Type B pancreatic cell (in vitro differentiated cells): ENCODE measurements around the gene IFT80. TPM values are rescaled to one million over a fixed set of nuclear protein-coding genes. Genes with fewer than 3 reads are reported as not detected.

ENCODE experiments used
- DNase-seq: peaks from one replicate; pipeline ENCODE4 v3.0.0; 2021; ENCODE audit warnings: mixed read lengths; ENCODE audit not compliant: unreplicated experiment; ENCODE audit errors: extremely low spot score
- H3K27ac Mint-ChIP-seq: 2 replicates; pipeline ENCODE4 v1.8.0; 2021; ENCODE audit warnings: mild to moderate bottlenecking, mixed read lengths
- H3K27me3 Mint-ChIP-seq: 2 replicates; pipeline ENCODE4 v1.8.0; 2021; ENCODE audit warnings: mixed read lengths
- H3K36me3 Mint-ChIP-seq: 2 replicates; pipeline ENCODE4 v1.8.0; 2021; ENCODE audit warnings: mixed read lengths
- H3K4me1 Mint-ChIP-seq: one replicate; pipeline ENCODE4 v1.8.0; 2021; ENCODE audit warnings: mixed read lengths; ENCODE audit not compliant: unreplicated experiment
- H3K4me3 Mint-ChIP-seq: 2 replicates; pipeline ENCODE4 v1.8.0; 2021; ENCODE audit warnings: mild to moderate bottlenecking, mixed read lengths
- H3K9me3 Mint-ChIP-seq: 2 replicates; pipeline ENCODE4 v1.8.0; 2021; ENCODE audit warnings: mixed read lengths
- CTCF ChIP-seq: fragments of 200-600 bp; sonication (generic); conservative IDR thresholded peaks from 2 replicates; pipeline ENCODE4 v1.5.0; 2021; ENCODE audit warnings: antibody characterized with exemption, mild to moderate bottlenecking
- total RNA-seq: library from RNA; stranded (reverse); gene quantifications from 2 replicates; pipeline ENCODE4 v1.2.1, GENCODE V29; 2021; ENCODE audit warnings: low replicate concordance

The IFT80 gene
- total RNA-seq, 1 donor from 2014 or later, result 40.8 TPM

- peak; percentile 46 for TF ChIP-seq CTCF
- H3K9me3 Mint-ChIP-seq, result no peaks in the 10 kb centered on the region
- H3K36me3 Mint-ChIP-seq, result no peaks in the 10 kb centered on the region
- peaks cover 21% of the 10 kb centered on the region for H3K4me1 Mint-ChIP-seq
- peaks cover 7% of the 10 kb centered on the region for H3K27me3 Mint-ChIP-seq
- H3K27ac Mint-ChIP-seq, result peak overlapping the region; percentile 99
- no peak for DNase-seq
- peak overlapping the region; percentile 99 for H3K4me3 Mint-ChIP-seq
Observed at GRCh38 chr3:160398820-160399124, 253 bp downstream of the IFT80 start.

- no peak for DNase-seq
- H3K4me3 Mint-ChIP-seq, result no peak overlapping the region
- no peaks in the 10 kb centered on the region for H3K9me3 Mint-ChIP-seq
Observed at GRCh38 chr3:160395297-160395696, 3.7 kb downstream of the IFT80 start.

GRCh38 chr3:160394009-160394392, 5.0 kb downstream of the IFT80 start:
- no peaks in the 10 kb centered on the region for H3K27me3 Mint-ChIP-seq
- H3K9me3 Mint-ChIP-seq, result no peaks in the 10 kb centered on the region
- no peak overlapping the region for H3K4me3 Mint-ChIP-seq
- DNase-seq, result no peak
- no peak overlapping the region for H3K27ac Mint-ChIP-seq
- H3K36me3 Mint-ChIP-seq, result peaks cover 4% of the 10 kb centered on the region
- no peak for TF ChIP-seq CTCF
- peaks cover 2% of the 10 kb centered on the region for H3K4me1 Mint-ChIP-seq

More at GRCh38 chr3:160395297-160395696, 3.7 kb downstream of the IFT80 start:
- H3K4me1 Mint-ChIP-seq, result peaks cover 5% of the 10 kb centered on the region
- H3K27me3 Mint-ChIP-seq, result peaks cover 4% of the 10 kb centered on the region
- no peak overlapping the region for H3K27ac Mint-ChIP-seq
- peaks cover 4% of the 10 kb centered on the region for H3K36me3 Mint-ChIP-seq
- no peak for TF ChIP-seq CTCF

GRCh38 chr3:160393346-160394008, 5.5 kb downstream of the IFT80 start:
- Mint-ChIP-seq H3K27me3 (no peaks in the 10 kb centered on the region), H3K27ac (no peak overlapping the region), H3K4me3 (no peak overlapping the region), H3K4me1 (no peaks in the 10 kb centered on the region), H3K36me3 (peaks cover 4% of the 10 kb centered on the region), H3K9me3 (no peaks in the 10 kb centered on the region)
- DNase-seq, result no peak
- TF ChIP-seq CTCF, result no peak

GRCh38 chr3:160392798-160393197, 6.2 kb downstream of the IFT80 start:
- no peak for DNase-seq
- Mint-ChIP-seq H3K27me3 (no peaks in the 10 kb centered on the region), H3K4me1 (no peaks in the 10 kb centered on the region), H3K27ac (no peak overlapping the region), H3K9me3 (no peaks in the 10 kb centered on the region), H3K4me3 (no peak overlapping the region), H3K36me3 (peaks cover 4% of the 10 kb centered on the region)
- no peak for TF ChIP-seq CTCF
